Suprapubic skin (tissue), 3 donors: ENCODE results near the gene LHFPL3.

ENCODE experiments used
- POLR2A ChIP-seq, 2 donors: fragments of 450-650 bp; IDR thresholded peaks; one replicate each; pipeline ENCODE4 v1.6.1; 2017; ENCODE audit warnings: antibody characterized with exemption in 2 of 2, mild to moderate bottlenecking in 2 of 2, moderate library complexity in 2 of 2
- TF ChIP-seq, protein P1 (sequence below), 2 donors: fragments of 200-600 bp in 1 of 2; fragments of 450-650 bp in 1 of 2; sonication (generic) in 1 of 2; IDR thresholded peaks; one replicate each; pipeline ENCODE4 v1.5.1; 2016 to 2019; ENCODE audit warnings: antibody characterized with exemption in 2 of 2, mild to moderate bottlenecking in 1 of 2, moderate library complexity in 1 of 2

DNA sequence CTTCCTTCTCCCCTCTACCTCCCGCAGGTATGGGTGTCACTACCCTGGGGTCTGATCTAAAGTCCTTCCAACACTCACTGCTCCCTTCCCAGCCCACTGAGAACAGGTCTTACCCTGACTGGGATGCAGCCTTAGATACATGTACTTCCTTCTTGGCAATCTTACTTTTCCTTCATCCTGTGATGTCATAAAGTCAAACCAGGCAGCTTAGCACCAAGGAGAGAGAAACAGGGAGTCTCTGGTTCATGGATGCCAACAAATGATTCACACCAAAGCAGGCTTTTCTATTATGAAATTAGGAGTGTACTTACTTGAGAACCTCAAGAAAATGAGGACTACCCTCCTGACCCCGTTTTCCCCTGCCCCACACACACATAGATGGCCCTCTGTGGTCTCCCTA, 574.6 kb downstream of the LHFPL3 start:
- no peak for TF ChIP-seq POLR2A (IDR thresholded peaks at IDR 0.05)
- TF ChIP-seq, protein P1, sequence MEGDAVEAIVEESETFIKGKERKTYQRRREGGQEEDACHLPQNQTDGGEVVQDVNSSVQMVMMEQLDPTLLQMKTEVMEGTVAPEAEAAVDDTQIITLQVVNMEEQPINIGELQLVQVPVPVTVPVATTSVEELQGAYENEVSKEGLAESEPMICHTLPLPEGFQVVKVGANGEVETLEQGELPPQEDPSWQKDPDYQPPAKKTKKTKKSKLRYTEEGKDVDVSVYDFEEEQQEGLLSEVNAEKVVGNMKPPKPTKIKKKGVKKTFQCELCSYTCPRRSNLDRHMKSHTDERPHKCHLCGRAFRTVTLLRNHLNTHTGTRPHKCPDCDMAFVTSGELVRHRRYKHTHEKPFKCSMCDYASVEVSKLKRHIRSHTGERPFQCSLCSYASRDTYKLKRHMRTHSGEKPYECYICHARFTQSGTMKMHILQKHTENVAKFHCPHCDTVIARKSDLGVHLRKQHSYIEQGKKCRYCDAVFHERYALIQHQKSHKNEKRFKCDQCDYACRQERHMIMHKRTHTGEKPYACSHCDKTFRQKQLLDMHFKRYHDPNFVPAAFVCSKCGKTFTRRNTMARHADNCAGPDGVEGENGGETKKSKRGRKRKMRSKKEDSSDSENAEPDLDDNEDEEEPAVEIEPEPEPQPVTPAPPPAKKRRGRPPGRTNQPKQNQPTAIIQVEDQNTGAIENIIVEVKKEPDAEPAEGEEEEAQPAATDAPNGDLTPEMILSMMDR (IDR thresholded peaks at IDR 0.05), result no peak
